ENCODE measurements around the gene VARS1. TPM values are rescaled to one million over a fixed set of nuclear protein-coding genes. Genes with fewer than 3 reads are reported as not detected.

Gene VARS1
- total and polyA plus RNA-seq, 2 of the 4 experiments (the other 2 are of a cell fraction), result 41.2 to 42.0 TPM

- no TSS peak for BruUV-seq (replicated peaks)
- in situ Hi-C loops (cut with MboI; ENCODE audit: low sequenced_read_pairs), result loop anchor here (10.0 kb wide), 2 partner anchors 152 to 292 kb away; partner anchors contain the start of genes ATP6V1G2, DDX39B, LY6G5C and NFKBIL1
- ATAC-seq (ENCODE audit: low read depth), result peak; percentile 25
Observed at GRCh38 chr6:31836474-31837368, 41.2 kb upstream of the VARS1 start.

More at GRCh38 chr6:31836474-31837368, 41.2 kb upstream of the VARS1 start:
- no peak overlapping the region for H2BK120ac ChIP-seq (ENCODE audit: low read depth, low read length)
- CTCF ChIA-PET, result interaction anchor here (0.6 kb wide), 1 partner anchor 140 kb away, joined by 4 read pairs; no protein-coding TSS in a partner anchor
- H3K4me1 ChIP-seq (ENCODE audit: control insufficient read depth, insufficient read depth, low read length), result peaks cover 11% of the 10 kb centered on the region
- H2AFZ ChIP-seq (replicated peaks; ENCODE audit: low read length, poor library complexity), result no peak overlapping the region
- H3K79me1 ChIP-seq (ENCODE audit: low read depth in 1 of 2, low read length in 2 of 2), result peaks cover 23 to 43% of the 10 kb centered on the region in 2 experiments; a peak in 3 of 4 replicates
- H3K18ac ChIP-seq (ENCODE audit: low read depth, low read length), result no peak overlapping the region
- H3K27me3 ChIP-seq (ENCODE audit: control insufficient read depth, insufficient read depth, low read length), result no peaks in the 10 kb centered on the region
- peak overlapping the region; percentile 83 for H3K23ac ChIP-seq (ENCODE audit: low read depth, low read length)
- H3K9me3 ChIP-seq (ENCODE audit: control insufficient read depth, insufficient read depth, low read length), result no peaks in the 10 kb centered on the region
- peak overlapping the region; percentile 93 for H3K4me3 ChIP-seq (ENCODE audit: insufficient read depth, low read depth, low read length)
- no peak overlapping the region for H2BK15ac ChIP-seq (ENCODE audit: low read depth, low read length)
- peak overlapping the region; percentile 6 for H2AK9ac ChIP-seq (replicated peaks; ENCODE audit: low read depth, low read length, poor library complexity)
- peak overlapping the region; percentile 49; the same call in 1 of the 2 replicates for H3K56ac ChIP-seq (ENCODE audit: extremely low read depth, insufficient read depth, low read length)
- dilution Hi-C loops (cut with HindIII; ENCODE audit: low sequenced_read_pairs, unreplicated experiment), result no loop called here
- POLR2A ChIA-PET (ENCODE audit: unreplicated experiment), result interaction anchor here (0.7 to 0.8 kb wide), 2 partner anchors 20 to 26 kb away, joined by 3 to 13 read pairs; partner anchors contain the start of gene NEU1
- H3K36me3 ChIP-seq (ENCODE audit: control insufficient read depth, insufficient read depth, low read length), result peaks cover 43% of the 10 kb centered on the region
- H4K91ac ChIP-seq (ENCODE audit: insufficient read depth, low read depth, low read length), result 0 out of 2 replicates have a peak overlapping the region, but pooled peaks have one; percentile 3
- peak overlapping the region; percentile 82 for H3K14ac ChIP-seq (replicated peaks; ENCODE audit: low read depth, low read length)
- H3K9ac ChIP-seq (ENCODE audit: low read depth, low read length), result peak overlapping the region; percentile 98
- TF ChIP-seq RAD21 (IDR thresholded peaks at IDR 0.05; ENCODE audit: low read length) (0 out of 2 replicates have a peak, but pooled peaks have one; percentile 5), MAZ (IDR thresholded peaks at IDR 0.05; ENCODE audit: borderline replicate concordance, low read depth, low read length) (no peak), CEBPB (IDR thresholded peaks at IDR 0.05; ENCODE audit: low read depth, low read length) (no peak), ELK1 (IDR thresholded peaks at IDR 0.05; ENCODE audit: borderline replicate concordance, low read depth, low read length) (no peak), SMC3 (IDR thresholded peaks at IDR 0.05; ENCODE audit: low read depth, low read length) (0 out of 2 replicates have a peak, but pooled peaks have one; percentile 2), CTCF (conservative IDR thresholded peaks at IDR 0.05; ENCODE audit: low read depth, low read length) (peak; percentile 25; the same call in 1 of the 2 replicates), FOS (IDR thresholded peaks at IDR 0.05; ENCODE audit: low read depth, low read length) (0 out of 2 replicates have a peak, but pooled peaks have one; percentile 21)
- peak overlapping the region; percentile 52 for H2BK5ac ChIP-seq (ENCODE audit: low read depth, low read length, poor library complexity, severe bottlenecking)
- intact Hi-C loops (cut with micrococcal nuclease), result no loop called here
- H4K8ac ChIP-seq (ENCODE audit: low read depth in 2 of 2, low read length in 2 of 2), result peak overlapping the region in 1 of 2 experiments; percentile 57; a peak in 1 of 4 replicates
- peak; percentile 67 for DNase-seq
- H3K9me1 ChIP-seq (ENCODE audit: insufficient read depth, low read length), result peaks cover 7% of the 10 kb centered on the region; the same call in 1 of the 2 replicates
- peak overlapping the region; percentile 79 for H3K27ac ChIP-seq (ENCODE audit: insufficient read depth, low read length)
- no peak overlapping the region for H4K5ac ChIP-seq (ENCODE audit: low read depth, low read length)
- peak overlapping the region; percentile 41; the same call in 1 of the 2 replicates for H2AK5ac ChIP-seq (ENCODE audit: low read depth, low read length)
- peaks cover 50% of the 10 kb centered on the region for H4K20me1 ChIP-seq (ENCODE audit: insufficient read depth, low read length)
- 27% methylated on average over 4 of the region's 12 CpGs; no CpG with 5 or more reads in 1 of the 2 experiments for WGBS, 2 experiments (ENCODE audit: extremely low coverage in 2 of 2, insufficient read length in 1 of 2)
- peak overlapping the region; percentile 94 for H3K4me2 ChIP-seq (ENCODE audit: low read depth, low read length)
- H2BK20ac ChIP-seq (ENCODE audit: low read depth, low read length), result no peak overlapping the region
- peak overlapping the region; percentile 4; the same call in 1 of the 2 replicates for H3K4ac ChIP-seq (ENCODE audit: low read depth, low read length)

All from IMR-90 (cell line).